Loucy (cell line): ENCODE results near the gene SECTM1.
"Not testable (repeated sequence)": the region's sequence is repeated elsewhere in the genome, so short reads cannot be mapped to it uniquely, and the experiment has no call there.

Experiments used
- H2AFZ ChIP-seq: fragments of 200-600 bp; sonication (generic); 2 replicates; pipeline ENCODE4 v1.6.0; 2016; ENCODE audit warnings: antibody characterized with exemption, mild to moderate bottlenecking, low read length, moderate library complexity
- H3F3A ChIP-seq: fragments of 200-600 bp; 2 replicates; pipeline ENCODE4 v1.6.0; 2016; ENCODE audit warnings: antibody characterized with exemption, low read depth, mild to moderate bottlenecking
- H3K27me3 ChIP-seq: fragments of 200-600 bp; sonication (generic); 2 replicates; pipeline ENCODE4 v1.6.1; 2014; ENCODE audit warnings: low read length, mild to moderate bottlenecking; ENCODE audit not compliant: insufficient read depth, poor library complexity, severe bottlenecking
- H3K36me3 ChIP-seq: fragments of 200-600 bp; sonication (generic); 2 replicates; pipeline ENCODE4 v1.6.1; 2016; ENCODE audit warnings: low read length; ENCODE audit not compliant: insufficient read depth
- H3K4me1 ChIP-seq: fragments of 200-600 bp; sonication (generic); 2 replicates; pipeline ENCODE4 v1.5.1; 2014; ENCODE audit warnings: low read length, mild to moderate bottlenecking; ENCODE audit not compliant: insufficient read depth, poor library complexity, severe bottlenecking
- H3K4me2 ChIP-seq: fragments of 200-600 bp; sonication (generic); 2 replicates; pipeline ENCODE4 v1.6.0; 2014; ENCODE audit warnings: antibody characterized with exemption, low read length, low read depth, mild to moderate bottlenecking; ENCODE audit not compliant: poor library complexity, severe bottlenecking
- H3K4me3 ChIP-seq: fragments of 200-600 bp; sonication (generic); 2 replicates; pipeline ENCODE4 v1.5.1; 2014; ENCODE audit warnings: low read length, mild to moderate bottlenecking, mixed read lengths; ENCODE audit not compliant: poor library complexity, severe bottlenecking
- H3K79me2 ChIP-seq: fragments of 200-600 bp; sonication (generic); 2 replicates; pipeline ENCODE4 v1.6.1; 2014; ENCODE audit warnings: low read length; ENCODE audit not compliant: insufficient read depth
- H3K9ac ChIP-seq: fragments of 200-600 bp; sonication (generic); 2 replicates; pipeline ENCODE4 v1.6.0; 2014; ENCODE audit warnings: mild to moderate bottlenecking, low read depth, low read length, moderate library complexity; ENCODE audit not compliant: poor library complexity, severe bottlenecking
- H3K9me2 ChIP-seq: fragments of 200-600 bp; sonication (generic); replicated peaks from 2 replicates; pipeline ENCODE4 v1.6.1; 2016; ENCODE audit warnings: low read depth, low read length, mixed read lengths
- H3K9me3 ChIP-seq: fragments of 200-600 bp; sonication (generic); 2 replicates; pipeline ENCODE4 v1.6.1; 2014; ENCODE audit warnings: mild to moderate bottlenecking, antibody characterized with exemption, low read length, low read depth; ENCODE audit not compliant: insufficient read depth
- H4K20me1 ChIP-seq: fragments of 200-600 bp; sonication (generic); 2 replicates; pipeline ENCODE4 v1.6.0; 2014; ENCODE audit warnings: antibody characterized with exemption, low read length, mild to moderate bottlenecking; ENCODE audit not compliant: insufficient read depth, poor library complexity, severe bottlenecking
- EZH2phosphoT487 ChIP-seq: fragments of 200-600 bp; IDR thresholded peaks from 2 replicates; pipeline ENCODE4 v1.6.1; 2018; ENCODE audit warnings: antibody characterized with exemption, mild to moderate bottlenecking, moderate library complexity, borderline replicate concordance
- TF ChIP-seq, protein P1 (sequence below): fragments of 200-600 bp; sonication (generic); conservative IDR thresholded peaks from 2 replicates; pipeline ENCODE4 v1.5.1; 2014; ENCODE audit warnings: mild to moderate bottlenecking, antibody characterized with exemption, low read length

Gene SECTM1

DNA sequence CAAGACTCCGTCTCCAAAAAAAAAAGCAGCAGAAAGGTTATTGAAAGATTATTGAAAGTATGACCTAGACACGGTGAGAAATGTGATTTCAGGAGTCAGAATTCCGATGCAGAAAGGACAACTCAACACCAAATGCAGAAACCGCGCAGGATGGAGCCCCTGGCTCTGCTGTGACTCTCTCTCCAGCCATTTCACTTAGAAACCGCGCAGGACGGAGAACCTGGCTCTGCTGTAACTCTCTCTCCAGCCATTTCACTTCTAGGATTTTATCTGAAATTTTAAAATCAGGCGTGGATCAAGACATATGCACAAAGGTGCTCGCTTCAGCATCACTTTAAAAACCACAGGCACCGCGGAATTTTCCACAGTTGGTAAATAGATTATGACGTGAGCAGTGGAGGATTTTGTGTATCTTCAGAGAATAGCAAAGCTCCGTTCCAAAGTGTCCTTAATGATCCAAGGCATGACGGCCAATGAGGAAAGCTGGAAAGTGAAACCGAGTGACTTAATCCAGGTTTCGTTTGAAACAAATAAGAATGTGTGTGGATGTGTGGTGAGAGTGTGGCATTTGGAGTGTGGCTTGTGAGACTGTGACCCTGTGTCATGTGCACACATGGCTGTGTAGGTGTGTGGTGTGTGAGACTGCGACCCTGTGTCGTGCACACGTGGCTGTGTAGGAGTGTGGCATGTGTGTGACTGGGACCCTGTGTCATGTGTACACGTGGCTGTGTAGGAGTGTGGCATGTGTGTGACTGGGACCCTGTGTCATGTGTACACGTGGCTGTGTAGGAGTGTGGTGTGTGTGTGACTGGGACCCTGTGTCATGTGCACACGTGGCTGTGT lies 47.5 kb upstream of the SECTM1 start:
- H4K20me1 ChIP-seq = no peaks in the 10 kb centered on the region
- no peak overlapping the region for H3K4me3 ChIP-seq
- H3K36me3 ChIP-seq = no peaks in the 10 kb centered on the region
- no peaks in the 10 kb centered on the region for H3K79me2 ChIP-seq
- no peaks in the 10 kb centered on the region for H3K9me3 ChIP-seq
- H3K4me2 ChIP-seq = no peak overlapping the region
- H2AFZ ChIP-seq = no peak overlapping the region
- no peaks in the 10 kb centered on the region for H3F3A ChIP-seq
- no peak for TF ChIP-seq EZH2phosphoT487
- TF ChIP-seq, protein P1, sequence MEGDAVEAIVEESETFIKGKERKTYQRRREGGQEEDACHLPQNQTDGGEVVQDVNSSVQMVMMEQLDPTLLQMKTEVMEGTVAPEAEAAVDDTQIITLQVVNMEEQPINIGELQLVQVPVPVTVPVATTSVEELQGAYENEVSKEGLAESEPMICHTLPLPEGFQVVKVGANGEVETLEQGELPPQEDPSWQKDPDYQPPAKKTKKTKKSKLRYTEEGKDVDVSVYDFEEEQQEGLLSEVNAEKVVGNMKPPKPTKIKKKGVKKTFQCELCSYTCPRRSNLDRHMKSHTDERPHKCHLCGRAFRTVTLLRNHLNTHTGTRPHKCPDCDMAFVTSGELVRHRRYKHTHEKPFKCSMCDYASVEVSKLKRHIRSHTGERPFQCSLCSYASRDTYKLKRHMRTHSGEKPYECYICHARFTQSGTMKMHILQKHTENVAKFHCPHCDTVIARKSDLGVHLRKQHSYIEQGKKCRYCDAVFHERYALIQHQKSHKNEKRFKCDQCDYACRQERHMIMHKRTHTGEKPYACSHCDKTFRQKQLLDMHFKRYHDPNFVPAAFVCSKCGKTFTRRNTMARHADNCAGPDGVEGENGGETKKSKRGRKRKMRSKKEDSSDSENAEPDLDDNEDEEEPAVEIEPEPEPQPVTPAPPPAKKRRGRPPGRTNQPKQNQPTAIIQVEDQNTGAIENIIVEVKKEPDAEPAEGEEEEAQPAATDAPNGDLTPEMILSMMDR = no peak
- H3K9ac ChIP-seq = no peak overlapping the region
- no peaks in the 10 kb centered on the region for H3K27me3 ChIP-seq
- H3K9me2 ChIP-seq = no peaks in the 10 kb centered on the region
- H3K4me1 ChIP-seq = no peaks in the 10 kb centered on the region

DNA sequence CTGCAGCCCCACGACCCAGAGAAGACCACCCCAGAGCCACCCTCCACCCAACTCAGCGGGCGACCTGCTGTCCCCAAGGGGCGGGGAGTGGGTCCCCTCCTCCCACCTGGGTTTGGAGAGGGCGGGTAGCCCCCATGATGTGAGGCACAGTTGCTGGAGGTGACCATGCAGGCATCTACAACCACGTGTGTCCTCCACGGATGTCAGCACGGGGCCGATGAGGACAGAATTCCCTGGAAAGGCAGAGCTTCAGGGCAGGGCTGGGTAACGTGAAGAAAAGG lies 45.1 kb upstream of the SECTM1 start:
- Histone ChIP-seq H3K4me2 (no peak overlapping the region), H3K27me3 (no peaks in the 10 kb centered on the region), H3K9me3 (no peaks in the 10 kb centered on the region), H4K20me1 (no peaks in the 10 kb centered on the region), H3K79me2 (no peaks in the 10 kb centered on the region), H3K9me2 (no peaks in the 10 kb centered on the region), H2AFZ (no peak overlapping the region), H3K36me3 (no peaks in the 10 kb centered on the region), H3K9ac (no peak overlapping the region), H3F3A (no peaks in the 10 kb centered on the region), H3K4me1 (no peaks in the 10 kb centered on the region), H3K4me3 (no peak overlapping the region)
- no peak for TF ChIP-seq EZH2phosphoT487
- TF ChIP-seq, protein P1 = no peak

DNA sequence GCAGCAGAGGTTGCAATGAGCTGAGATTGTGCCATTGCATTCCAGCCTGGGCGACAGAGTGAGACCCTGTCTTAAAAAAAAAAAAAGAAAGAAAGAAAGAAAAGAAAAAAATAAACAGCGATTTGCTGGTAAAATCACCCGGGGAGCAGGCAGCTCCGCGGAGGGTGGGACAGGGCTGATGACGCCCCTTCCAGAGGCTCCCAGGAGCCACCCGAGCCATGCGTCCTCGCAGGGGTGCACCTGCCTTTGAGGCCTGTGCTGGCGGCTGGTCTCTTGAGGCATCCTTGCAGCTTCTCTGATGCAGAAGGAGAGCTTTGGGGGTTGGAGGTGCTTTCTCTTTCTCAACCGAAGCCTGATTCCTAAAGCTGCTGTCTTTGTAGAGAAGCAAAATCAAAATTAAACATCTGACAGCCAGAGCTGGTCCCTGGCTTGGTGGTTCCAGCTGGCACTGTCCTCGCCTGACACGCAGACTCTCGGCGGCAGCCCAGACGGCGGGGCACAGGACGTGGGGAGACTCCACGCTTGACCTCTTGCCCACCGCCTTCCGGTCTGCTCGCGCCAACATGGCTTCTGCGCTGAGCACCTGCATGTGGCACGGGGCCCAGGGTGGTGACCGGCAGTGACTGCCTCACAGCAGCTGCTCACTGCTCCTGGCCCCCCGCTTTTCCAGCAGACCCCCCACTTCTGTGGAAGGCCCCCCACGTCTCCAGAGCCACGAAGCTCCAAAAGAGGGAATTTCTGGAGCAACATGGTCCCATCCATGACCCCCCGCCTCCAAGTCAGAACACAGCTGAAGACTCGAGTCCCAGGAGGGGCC lies 44.6 kb upstream of the SECTM1 start:
- Histone ChIP-seq H3K36me3 (no peaks in the 10 kb centered on the region), H3K4me3 (no peak overlapping the region), H2AFZ (no peak overlapping the region), H3K4me2 (no peak overlapping the region), H3K27me3 (no peaks in the 10 kb centered on the region), H4K20me1 (no peaks in the 10 kb centered on the region), H3K79me2 (no peaks in the 10 kb centered on the region), H3K9me2 (no peaks in the 10 kb centered on the region), H3K9me3 (no peaks in the 10 kb centered on the region), H3F3A (no peaks in the 10 kb centered on the region), H3K4me1 (no peaks in the 10 kb centered on the region), H3K9ac (no peak overlapping the region)
- TF ChIP-seq EZH2phosphoT487 = no peak
- TF ChIP-seq, protein P1 = no peak

DNA sequence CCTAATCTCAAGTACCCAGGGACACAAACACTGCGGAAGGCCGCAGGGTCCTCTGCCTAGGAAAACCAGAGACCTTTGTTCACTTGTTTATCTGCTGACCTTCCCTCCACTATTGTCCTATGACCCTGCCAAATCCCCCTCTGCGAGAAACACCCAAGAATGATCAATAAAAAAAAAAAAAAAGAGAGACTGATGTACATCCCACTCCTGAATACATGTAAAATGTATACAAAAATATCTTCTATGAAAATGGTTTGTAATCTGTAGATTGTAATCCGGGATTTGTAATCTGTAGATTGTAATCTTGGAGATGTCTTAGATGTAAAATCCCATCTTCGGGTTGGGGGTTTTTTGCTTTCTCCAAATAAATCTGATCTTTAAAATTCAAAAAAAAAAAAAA lies 43.7 kb upstream of the SECTM1 start:
- H2AFZ ChIP-seq, H3K4me1 ChIP-seq, H3K36me3 ChIP-seq, H3K79me2 ChIP-seq, H3K4me3 ChIP-seq, H3K9me3 ChIP-seq, H3F3A ChIP-seq, H4K20me1 ChIP-seq, H3K27me3 ChIP-seq, H3K9ac ChIP-seq, H3K9me2 ChIP-seq, H3K4me2 ChIP-seq: not testable (repeated sequence)
